ENCODE measurements around the gene ARHGEF2.

ARHGEF2 gene

DNA sequence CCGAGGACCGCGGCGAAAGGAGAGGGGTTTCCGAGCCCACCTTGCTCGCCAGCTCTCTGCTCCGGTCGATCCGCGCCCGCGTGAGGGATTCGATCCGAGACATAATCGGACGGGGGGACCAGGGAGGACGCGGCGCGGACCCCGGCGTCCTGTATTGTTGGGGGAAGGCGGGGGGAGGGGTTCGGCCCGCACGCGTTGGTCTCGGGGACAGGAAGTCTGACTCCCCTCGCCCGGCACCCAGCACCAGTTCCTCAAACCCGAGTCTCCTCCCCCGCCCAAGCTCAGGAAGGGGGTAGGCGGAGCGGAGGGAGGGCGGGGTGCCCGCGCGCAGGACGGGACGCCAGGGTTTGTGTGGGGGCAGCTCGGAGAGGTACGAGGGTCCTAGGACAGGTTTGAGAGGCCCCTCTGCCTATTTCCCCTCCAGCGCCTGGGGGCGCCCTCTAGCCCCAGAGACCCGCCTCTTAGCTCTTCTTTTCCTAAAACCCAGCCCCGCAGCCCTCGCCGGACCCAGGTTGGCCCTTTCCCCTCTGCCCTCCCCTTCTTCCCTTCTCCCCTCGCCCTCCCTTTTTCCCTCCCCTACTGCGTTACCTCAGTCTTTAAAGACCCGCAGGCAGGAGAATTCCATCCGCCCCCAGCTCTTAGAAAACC is at the start of gene ARHGEF2:
Gene ARHGEF2 (minus strand): TSS at position 223 of the 648 bp plus-strand sequence. CDS start 120 bp downstream, at position 103.
- DNase-seq: peak; percentile 67

DNA sequence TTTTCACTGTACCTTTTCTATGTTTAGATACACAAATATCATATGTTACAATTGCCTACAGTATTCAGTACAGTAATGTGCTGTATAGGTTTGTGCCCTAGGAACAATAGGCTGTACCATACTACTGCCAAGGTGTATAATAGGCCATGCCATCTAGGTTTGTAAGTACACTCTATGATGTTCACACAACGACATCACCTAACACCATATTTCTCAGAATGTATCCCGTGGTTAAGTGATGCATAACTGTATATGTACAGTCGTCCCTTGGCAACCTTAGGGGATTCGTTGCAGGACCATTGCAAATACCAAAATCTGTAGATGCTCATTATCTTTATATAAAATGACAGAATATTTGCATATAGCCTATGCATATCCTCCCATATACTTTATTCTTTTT is 48.2 kb upstream of the ARHGEF2 start:
- DNase-seq: no peak

DNA sequence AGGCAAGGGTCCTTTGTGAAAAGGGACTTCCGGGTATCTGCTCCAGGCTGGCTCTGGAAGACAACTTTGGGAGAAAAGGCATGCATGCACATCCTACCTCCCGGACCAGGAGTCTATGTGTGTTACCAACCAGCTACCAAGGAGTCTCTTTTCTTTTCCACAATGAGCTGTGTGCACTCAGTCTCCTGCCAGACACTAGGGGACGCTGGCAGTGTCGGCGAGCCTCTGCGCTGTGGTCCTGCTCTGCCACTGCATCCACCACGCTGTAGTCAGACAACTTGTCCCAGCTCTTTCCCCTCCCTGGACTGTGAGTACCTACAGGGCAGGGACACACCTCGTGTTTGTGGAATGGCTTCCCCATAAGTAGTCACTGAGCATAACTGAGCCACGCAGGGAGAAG is 47.5 kb upstream of the ARHGEF2 start:
- peak; percentile 22 for DNase-seq

GRCh38 chr1:156024801-156025200 is 46.5 kb upstream of the ARHGEF2 start:
- no peak for DNase-seq

DNA sequence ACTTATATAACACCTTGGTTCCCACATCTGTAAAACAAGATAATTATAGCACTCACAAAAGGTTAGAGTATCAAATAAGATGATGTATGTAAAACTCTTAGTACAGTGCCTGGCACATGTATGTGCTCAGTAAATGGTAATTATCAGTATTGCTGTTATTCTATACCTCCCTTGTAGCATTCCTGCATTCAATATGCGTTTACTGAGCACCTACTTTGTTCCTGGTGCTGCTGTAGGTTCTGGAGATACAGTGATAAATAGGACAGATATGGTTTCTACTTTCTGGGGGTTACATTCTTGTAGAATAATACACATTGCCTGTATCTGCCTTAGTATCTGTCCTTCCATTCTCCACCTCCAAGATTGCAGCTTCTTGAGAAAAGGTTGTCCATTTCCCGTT is 43.6 kb upstream of the ARHGEF2 start:
- DNase-seq: no peak

GRCh38 chr1:156021093-156021428 is 42.7 kb upstream of the ARHGEF2 start:
- no peak for DNase-seq

GRCh38 chr1:156020293-156021092 is 42.1 kb upstream of the ARHGEF2 start, which contains the start of gene SSR2:
TSS of gene SSR2 (minus strand) at chr1:156020951. CDS start at chr1:156020167, 784 bp downstream.
- peak; percentile 72 for DNase-seq

GRCh38 chr1:156019946-156020292 is 41.6 kb upstream of the ARHGEF2 start:
- DNase-seq: no peak

- no peak for DNase-seq
Measured at GRCh38 chr1:156014829-156015228, 36.5 kb upstream of the ARHGEF2 start.

- no peak for DNase-seq
Measured at GRCh38 chr1:156012051-156012817, 33.9 kb upstream of the ARHGEF2 start.

DNA sequence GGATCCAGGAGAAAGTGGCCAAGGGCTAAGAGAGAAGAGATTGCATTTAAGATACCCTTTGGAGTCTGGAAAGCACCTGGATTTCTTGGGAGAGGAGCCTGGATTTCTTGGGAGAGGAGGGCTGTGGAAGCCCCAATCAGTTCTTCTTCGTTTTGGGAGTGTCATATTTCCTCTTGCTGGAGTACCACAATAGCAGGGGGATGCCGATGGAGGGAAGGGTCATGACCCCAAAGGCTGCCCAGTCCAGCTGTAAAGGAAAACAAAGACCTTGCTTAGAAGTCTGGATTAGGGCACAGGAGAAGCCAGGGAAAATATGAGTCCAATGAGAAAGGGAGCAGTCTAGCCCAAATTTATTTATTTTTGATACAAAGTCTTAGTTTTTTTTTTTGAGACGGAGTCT is 31.1 kb upstream of the ARHGEF2 start:
- DNase-seq: no peak

DNA sequence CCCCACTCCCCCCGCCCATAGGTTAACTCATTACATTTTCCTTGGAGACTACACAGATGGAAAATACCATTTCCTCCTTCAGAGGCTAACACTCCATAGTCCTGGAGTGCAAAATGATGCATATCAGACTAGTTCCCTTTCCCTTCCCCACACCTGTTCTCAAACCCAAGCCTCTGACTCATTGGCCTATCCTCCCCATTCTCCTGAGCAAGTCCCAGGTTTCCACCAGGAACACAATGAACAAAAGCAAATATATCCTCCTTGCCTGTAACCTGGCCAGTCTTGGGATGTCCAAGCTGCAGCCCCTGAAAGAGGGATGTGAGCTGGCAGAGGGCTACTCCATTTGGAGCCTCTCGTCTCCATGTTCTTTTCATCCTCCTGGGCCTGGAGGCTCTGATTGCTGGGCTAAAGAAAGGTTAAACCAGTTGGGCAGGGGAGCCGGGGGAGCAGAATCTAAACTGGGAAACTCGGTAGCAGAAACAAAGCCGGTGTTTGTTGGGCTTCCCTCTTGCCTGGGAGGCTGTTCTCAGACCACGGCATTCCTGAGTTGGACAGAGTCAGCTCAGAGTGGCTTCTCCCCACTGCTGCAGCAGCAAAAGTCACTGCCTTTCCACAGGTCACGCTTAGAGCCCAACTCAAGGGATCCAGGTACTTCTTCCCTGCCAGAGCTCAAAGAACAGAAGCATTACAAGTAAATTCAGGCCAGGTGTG is 28.5 kb upstream of the ARHGEF2 start:
- no peak for DNase-seq

DNA sequence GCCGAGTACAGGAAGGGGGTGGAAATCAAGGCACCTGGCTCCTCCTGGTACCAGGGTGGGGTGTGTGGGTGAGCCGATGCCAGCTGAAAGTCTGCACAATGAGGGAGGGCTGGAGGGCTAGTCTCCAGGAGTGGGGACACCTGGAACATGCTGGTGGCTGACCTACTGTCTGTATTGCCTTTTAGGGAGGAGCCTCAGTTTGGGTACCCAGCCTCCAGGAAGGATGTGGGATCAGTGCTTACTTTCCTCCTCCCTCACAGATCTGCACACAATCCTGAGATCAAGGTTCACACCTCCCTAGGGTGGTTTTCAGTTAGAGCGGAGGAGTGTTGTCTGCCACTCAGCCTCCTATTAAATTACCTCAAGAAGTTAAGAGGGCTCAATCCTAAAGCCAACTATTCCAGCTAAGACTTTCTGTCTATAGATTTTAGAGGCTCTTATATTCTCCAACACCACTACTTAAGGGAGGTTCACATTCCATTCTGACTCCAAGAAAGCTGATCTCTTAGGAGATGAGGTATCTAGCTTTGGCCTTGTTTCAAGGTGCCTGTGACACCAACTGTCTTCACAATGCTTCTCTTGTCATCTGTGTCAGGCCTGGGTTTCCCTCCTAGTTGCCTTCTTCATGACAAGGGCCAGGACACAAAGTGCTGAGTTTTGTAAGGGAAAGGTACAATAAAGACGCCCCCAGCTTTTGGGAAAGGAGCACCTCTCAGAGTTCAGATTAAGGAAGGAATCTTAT is 26.7 kb upstream of the ARHGEF2 start:
- DNase-seq: no peak

DNA sequence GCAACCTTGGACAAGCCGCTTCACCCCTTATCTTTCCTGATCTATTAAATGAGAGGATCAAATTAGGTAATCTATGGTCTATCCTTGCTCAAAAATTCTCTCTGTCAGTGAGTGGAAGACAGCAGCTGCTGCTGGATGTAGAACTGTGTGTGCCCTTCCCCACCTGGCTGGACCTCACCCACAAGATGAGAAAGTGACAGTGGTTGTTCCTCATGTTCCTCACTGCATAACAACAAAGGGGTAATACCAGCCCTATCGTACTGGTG is 25.5 kb upstream of the ARHGEF2 start:
- no peak for DNase-seq

DNA sequence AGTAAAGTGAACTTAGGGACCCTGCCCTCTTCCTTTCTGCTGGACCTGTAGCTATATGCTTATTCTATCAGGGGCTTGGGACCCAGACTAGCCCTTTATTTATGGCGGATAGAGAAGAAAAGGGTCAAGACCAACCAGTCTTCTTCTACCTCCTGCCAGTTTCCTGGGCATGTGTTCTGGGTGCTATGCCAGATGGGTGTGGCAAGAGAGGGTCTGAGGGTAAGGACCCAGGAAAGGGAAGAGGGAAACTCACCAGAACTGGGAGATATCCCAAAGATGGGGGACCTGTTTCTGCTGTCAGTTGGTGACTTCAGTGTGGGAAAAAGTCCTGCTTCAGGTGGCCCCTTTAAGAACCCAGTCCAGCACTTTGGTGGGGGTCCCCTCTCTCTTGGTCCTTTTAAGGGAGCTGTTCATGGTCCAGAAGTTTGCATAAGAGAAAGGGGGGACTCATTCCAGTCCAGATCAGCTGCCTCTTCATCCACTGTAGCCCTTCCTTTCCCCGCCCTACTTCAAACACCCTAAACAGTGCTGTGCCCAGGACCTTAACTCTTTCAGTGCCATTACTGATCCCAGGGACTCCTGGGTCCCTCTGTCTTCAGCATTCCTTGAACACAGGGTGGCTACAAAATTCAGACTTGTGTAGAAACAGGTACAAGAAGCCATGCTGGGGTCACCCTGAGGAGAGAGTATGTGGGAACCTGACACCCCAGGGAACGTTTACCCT is 24.0 kb upstream of the ARHGEF2 start:
- DNase-seq: no peak

DNA sequence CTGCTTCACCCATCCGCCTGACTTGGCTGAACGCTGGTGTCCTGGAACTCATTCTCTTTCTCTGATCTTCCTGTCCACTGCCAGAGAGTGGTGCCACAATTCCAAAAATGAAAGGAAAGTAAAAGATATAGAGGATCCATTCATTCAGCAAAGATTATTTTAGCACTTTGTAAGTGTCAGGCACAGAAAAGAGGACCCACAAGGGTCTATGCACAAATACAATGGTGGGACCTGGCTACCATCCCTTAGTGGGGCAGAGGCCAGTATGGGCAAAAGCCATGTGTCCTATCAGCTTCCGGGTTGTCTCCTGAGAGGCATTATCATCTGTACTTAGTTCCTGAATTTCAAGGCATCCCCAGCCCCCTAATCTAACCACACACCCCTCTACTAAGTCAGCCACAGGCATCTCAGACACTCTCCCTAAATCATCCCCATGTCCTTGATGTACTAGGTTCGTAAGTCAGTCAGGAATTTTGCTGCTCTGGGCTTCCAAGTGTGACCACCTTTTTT is 23.4 kb upstream of the ARHGEF2 start:
- no peak for DNase-seq

DNA sequence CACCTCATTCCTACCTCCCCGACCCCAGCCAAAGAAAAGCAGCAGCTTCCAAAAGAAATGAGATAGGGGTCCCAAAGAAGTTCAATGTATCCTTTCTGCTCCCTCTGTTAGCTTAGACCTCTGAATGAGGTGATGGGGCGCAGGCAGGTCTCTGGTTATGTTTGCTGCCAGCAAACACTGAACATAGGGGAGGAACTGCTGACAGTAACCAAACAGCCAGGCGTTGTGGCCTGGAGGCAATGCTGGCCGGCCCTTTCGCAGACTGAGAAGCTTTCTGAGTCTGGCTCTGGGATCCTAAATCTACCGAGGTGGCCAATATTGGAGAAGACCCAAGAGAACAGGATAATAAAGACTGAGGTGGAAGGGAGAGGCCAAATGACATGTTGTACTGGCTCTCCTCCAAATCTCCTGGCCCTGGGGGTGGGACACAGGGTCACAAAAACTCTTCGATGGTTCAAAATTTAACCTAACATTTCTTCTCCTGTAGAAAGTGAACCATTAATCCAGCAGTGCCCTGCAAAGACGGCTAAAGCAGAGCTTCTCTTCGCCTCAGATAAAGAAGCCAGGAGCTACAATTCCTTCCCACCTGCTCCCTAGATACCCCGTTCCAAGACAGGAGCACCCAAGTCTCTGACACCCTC is 22.8 kb upstream of the ARHGEF2 start:
- DNase-seq: no peak

DNA sequence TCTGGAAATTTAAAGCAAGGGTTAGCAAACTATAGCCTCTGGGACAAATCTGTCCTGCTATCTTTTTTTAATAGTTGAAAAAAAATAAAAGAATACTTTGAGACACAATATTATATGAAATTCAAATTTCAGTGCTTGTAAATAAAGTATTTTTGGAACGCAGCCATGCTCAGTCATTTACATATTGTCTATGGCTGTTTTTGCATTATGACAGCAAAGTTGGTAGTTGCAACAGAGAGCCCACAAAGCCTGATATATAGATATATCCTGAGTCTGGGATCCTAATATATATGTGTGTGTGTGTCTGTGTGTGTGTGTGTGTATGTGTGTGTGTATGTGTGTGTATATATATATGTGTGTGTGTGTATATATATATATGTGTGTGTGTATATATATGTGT is 21.6 kb upstream of the ARHGEF2 start:
- no peak for DNase-seq

DNA sequence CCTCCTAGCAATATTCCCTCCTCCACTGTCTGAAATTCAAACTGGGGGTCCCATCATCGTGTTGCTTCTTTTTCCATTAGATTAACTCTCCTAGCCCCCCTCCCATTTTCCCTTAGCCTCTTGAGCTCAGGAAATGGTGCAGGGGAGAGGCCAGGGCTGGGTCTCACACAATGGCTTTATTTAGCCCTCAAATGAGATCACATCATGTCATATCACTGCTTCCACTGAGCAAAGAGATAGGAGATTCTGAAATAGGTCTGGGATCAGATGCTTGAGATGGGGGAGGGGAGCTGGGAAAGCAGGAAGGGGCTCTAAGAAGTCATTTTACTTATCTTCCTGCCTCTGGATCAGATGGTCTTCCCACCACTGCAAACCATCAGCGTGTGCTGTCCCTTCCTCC is 17.8 kb upstream of the ARHGEF2 start:
- no peak for DNase-seq

DNA sequence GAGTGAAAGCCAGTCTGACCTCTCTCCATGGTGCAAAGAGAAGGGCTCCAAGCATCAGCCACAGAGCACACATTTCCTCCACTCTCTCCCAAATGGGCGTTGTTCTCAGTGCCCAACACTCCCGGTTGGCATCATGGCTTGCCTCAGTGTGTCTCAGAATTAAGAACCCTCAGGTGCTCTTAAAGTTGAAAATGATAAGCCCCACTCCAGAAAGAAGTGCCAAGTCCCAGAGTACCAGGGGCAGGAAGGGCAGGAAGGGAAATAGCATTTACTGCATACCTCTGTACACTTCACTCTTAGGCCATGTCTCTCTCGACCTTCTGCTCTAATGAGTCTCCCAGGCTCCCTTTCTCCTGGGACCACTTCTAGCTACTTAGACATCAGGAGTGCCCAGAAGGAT is 15.2 kb upstream of the ARHGEF2 start:
- DNase-seq: no peak

DNA sequence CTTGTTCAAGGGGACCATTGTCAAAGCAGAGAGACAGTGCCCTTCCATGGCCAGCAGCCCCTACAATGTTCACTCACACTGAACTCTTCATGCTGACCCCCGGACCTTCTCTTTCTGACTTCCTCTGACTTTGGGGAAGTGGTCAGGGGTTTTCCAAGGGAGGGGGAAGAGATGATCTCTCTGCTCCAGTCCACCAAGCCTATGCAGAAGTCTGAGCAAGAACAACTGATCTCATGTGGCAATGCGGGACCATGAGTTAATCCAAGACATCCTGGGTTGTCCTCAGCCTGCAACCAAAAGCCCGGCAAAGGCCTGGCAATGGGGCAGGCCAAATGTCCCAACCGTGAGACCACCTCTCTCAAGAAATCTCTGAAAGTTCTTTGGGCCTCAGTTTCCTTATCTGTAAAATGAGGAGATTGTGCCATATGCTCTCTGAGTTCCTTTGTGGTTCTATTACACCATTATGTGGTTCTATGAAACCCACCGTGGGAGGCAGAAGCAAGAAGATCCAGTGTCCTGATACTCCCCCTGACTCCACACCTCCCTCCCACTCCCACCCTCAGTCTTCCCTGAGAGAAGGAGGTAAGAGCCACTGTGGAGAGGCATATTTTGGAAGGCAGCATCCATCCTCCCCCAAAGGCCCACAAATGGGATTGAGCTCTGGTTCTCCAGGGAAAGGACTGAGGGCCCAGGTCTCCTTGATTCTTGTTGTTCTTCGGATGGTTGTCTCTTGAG is 11.8 kb upstream of the ARHGEF2 start:
- DNase-seq: no peak
